NCI-H345 treated with DMSO at 0.1 percent for 48 hours (cell line): ENCODE measurements around the gene FARP1.

ENCODE experiments used
- DNase-seq: peaks from one replicate; lab custom pipeline; 2025; ENCODE audit not compliant: unreplicated experiment; lab: John Stamatoyannopoulos, UW

Gene FARP1

DNA sequence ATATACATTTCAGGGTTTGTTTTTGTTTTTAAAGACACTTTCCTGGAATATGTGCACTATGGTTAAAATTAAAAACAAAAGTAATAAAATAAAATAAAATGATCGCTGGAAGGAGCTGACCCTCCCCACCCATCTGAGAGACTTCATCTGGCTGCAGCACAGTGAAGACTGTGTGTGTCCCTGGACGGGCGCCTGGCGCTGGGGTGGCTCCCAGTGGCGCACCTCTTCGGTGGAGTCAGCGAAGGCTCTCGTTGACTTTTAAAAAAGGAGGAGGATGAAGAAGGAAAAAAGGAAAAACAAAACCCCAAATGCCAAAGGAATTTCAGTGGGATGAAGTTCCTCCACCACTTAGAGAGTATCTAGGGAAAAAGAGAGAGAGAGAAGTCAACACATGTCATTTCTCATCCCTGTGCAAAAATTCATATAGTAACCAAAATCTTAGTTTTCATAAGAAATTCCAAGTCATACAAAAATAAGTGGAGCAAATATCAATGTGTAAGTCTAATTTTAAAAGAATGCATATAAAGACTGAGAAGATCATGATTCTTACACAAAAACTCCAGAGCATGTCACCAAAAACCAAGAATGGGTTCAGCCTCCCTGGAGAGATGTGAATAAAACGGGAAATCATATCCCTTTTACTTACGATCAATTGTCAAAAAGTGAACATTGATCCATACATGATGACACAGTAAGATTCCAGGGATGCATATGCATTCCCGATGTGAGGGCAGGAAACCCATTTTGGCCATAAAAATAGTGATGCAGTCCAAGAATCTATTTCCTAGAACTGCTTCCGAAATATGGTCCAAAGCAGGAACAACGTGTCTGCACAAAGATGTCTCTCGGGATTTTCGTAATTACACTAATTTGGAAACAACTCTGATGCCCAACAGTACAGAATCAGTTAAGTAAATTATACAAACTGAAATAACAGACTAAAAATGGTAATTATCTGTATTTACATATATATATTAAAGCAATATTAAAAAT, 310.3 kb downstream of the FARP1 start:
- no peak for DNase-seq

DNA sequence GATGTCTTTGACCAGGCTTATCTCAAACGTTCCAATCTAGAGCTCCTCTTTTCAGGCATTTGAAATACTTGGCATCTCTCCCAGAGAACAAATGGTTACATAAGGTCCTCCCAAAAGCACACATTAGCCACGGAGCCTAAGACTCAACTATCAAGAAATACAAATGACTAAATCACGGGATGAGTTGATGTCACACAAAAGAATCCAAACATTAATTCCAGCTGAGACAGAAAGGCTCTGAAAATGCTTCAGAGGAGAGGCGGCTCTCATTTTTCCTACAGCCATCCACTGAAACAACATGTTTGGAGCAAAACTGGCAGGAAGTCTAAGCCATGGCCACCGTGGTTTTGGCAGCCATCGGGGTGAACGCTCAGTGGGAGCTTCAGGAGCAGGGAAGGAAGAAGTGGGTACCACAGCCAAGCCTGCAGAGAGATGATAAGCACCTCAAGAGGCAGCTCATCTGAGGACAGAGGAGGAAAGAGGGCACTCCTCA, 311.5 kb downstream of the FARP1 start:
- peak; percentile 78 for DNase-seq

GRCh38 chr13:98456413-98456845, 313.5 kb downstream of the FARP1 start:
- DNase-seq: peak; percentile 55

GRCh38 chr13:98457053-98457452, 314.2 kb downstream of the FARP1 start:
- no peak for DNase-seq

DNA sequence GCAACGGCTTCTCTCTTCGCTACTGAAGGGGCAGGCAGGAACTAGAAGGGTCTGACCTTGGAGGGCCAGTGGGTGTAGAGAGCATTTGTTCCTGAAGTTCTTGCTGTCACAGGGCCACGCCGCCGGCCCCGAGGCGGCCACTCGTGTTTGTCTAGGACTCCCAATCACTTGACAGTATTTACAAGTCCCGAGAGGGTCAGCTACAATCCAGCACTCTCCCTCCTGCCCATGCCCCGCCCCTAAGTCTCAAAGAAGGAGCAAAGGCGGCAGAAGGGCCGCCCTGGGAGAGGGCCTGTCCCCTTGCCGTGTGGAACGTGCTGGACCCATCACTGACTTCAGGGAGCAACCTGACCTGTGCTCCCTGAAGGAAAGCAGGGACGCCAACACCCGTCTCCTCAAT, 315.5 kb downstream of the FARP1 start:
- DNase-seq: no peak

DNA sequence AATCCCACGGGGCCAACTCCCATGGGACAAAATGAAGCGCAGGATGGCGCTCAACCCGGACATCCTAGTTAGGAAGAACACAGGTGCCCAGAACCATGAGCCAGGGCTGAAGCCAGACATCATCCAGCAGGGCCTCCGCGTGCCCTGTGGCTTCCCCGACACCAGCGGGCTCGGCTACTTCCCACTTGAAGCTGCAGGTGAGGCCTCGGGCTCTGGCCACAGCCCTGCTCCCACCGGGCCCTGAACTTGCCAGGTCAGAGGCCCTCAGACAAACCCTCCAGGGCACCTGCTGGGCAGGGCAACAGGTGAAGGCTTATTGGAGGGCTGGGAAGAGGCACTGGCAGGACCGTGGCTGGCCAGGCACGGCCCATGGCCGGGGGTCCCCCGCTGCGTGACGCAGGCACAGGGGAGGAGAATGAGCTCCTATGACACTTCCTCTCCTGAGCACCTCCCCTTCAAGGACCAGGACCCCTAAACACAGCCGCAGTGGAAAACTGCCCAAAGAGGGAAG, 316.3 kb downstream of the FARP1 start:
- DNase-seq: no peak

DNA sequence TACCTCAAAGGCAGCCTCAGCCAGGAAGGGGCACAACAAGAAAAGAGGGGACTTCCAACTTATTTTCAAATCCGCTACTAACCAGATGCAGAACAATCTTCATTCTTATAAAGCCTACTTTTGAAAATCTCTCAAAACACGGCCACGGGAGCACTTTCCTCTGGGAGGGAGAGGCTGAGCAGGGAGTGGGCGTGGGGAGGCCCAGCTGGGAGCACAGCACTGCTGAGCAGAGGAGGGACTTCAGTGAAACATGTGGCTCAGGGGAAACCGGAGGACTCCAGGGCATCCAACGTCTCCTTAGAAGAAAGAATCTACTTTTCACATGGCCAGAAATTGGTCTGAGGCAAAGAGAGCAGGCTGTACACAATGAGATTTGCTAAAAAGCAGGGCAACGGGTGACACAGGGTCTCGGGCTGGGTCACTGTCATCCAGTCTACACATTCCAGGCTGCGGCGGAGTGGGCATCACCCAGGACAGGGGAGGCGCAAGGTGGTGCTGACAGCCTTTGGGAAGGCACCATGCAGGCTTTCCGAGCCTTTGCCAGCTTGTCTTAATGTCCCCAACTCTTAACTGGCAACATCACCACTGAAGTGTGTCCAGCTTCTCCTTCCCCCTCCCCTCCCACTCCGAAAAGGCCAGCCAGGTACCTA, 317.0 kb downstream of the FARP1 start:
- no peak for DNase-seq

DNA sequence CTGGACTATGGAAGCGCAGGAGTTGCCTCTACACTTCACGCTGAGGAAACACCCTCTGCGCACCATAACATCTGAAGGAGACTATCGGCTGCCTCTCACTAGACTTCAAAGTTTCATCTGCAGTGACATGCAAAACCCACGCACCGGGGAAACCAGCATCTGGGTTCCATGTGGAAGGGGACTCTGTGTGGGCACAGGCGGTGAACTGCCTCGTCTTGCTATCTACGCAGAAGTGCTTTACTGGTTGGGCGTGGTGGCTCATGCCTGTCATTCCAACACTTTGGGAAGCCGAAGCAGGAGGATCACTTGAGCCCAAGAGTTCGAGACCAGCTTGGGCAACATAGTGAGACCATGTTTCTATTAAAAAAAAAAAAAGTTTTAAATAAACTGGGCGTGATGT, 317.6 kb downstream of the FARP1 start:
- no peak for DNase-seq

- no peak for DNase-seq
Observed at GRCh38 chr13:98461486-98462240, 318.8 kb downstream of the FARP1 start.

- no peak for DNase-seq
Observed at GRCh38 chr13:98462241-98462882, 319.5 kb downstream of the FARP1 start.

GRCh38 chr13:98462946-98463345, 320.1 kb downstream of the FARP1 start:
- no peak for DNase-seq

DNA sequence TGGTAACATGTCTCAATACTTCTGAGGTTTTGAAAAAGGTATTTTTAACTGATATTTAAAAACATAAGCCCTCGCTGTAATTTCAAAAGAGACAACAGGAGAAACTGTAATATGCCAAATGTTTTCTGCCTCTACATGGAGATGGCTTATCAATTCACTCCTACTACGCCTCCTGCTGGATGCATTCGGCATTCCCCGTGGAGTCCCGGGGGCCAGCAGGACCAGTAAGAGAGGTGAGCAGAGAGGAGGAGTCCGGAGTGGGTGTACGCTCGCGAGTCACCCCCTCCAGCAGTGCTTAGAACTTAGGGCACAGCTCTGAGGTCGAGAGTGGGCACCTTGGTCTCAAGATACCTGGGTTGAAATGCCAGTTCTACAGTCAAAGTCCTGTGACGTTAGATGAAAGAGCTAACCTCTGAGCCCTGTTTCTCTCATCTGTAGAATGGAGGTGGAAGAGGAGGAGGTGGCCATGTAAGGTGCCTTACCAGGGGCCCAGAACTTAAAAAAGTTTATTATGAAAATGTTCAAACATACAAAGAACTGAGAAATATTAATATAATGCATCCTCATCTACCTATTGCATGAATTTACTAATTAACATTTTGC, 323.8 kb downstream of the FARP1 start:
- DNase-seq: no peak

- DNase-seq: no peak
Observed at GRCh38 chr13:98467263-98467985, 324.5 kb downstream of the FARP1 start.

GRCh38 chr13:98468361-98468760, 325.5 kb downstream of the FARP1 start:
- no peak for DNase-seq

DNA sequence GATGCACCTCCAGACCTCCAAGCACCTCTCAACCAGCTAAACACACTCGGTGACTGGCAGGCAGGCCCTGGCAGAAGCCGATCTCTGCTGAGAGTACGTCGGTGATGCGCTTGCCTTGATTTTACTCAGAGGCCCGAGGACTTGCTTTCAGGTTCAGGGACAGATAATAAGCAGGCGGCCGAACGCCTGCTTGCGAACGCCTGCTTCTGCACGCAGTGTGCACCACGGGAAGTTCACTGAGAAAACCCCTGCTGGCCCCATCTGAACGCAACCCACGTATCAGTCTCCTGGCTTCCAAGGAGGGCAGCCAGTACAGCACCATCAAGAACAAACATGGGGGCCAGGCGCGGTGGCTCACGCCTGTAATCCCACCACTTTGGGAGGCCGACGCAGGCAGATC, 326.0 kb downstream of the FARP1 start:
- DNase-seq: no peak

DNA sequence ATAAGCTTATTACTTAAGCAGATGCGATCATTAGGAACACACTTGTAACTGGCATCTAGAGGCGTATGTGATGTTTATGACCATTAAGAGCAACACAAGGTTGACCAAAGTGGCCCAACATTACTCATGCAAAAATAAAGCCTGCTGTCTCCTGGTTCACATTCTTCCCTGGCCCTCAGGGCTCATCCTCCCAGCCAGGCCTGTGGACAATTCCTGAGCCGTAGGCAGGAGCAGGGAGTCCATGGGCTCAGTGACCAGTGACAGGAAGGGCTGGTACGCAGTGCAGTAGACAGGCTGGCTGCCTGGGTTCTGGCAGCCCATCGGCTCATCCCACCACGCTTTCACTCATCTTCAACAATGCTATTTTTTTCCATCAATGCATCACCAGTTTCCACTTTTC, 328.0 kb downstream of the FARP1 start:
- DNase-seq: no peak

DNA sequence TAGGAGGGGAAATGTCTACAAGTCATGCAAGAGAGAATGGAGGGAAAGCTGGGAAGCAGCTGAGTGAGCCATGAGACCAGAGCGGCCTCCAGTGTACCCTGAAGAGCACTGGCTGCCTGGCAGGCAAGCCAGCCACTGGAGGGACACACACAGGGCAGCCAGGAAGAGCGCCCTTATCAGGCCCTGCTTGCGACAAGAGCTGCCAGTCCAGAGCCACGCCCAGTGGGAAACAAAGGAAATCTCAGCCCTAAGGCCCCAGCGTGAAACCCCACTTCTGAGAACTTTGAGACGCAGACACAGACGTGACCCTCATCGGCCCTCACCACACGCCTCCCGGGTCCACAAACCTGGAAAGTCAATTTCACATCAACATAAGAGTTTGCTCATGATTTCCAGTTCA, 329.0 kb downstream of the FARP1 start:
- DNase-seq: no peak

DNA sequence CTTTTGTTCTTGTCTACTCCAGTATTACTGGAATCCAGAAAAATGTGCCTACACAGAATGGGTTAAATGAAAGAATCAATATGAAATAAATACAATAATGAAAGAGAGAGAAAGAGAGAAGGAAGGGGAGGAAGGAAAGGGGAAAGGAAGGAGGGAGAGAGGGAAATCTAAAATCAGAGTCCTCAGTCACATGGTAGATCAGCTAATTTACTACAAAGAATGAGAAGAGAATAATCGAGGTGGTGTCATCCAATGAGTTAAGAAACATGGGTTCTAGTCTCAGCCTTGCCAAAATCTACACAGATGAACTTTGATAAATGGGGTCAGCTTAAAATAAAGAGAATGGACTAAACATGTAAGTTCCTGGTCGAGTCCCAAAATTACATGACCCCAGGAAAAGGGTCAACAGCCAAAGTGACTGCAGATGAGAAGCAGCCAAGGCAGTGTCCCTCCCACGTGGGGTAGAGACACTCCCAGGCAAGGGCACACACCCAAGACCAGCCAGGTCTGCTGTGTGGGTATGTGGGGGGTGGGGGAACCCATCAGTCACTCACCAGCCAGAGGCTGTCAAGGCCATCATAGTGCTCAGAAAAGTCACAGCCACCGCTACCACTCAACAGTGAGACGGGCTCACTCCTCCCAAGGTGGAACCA, 330.4 kb downstream of the FARP1 start:
- no peak for DNase-seq

GRCh38 chr13:98473788-98474144, 330.9 kb downstream of the FARP1 start:
- no peak for DNase-seq
